Suprapubic skin (tissue), 4 donors: ENCODE measurements around the gene OVCH1. TPM values are rescaled to one million over a fixed set of nuclear protein-coding genes. Genes with fewer than 3 reads are reported as not detected.

Experiments
- DNase-seq, 2 donors: peaks; one replicate each; pipeline ENCODE4 v3.0.0-alpha.2; 2019; ENCODE audit warnings: low spot score in 2 of 2
- H3K27ac ChIP-seq: fragments of 200-600 bp; sonication (generic); one replicate; pipeline ENCODE4 v1.5.1; 2019
- H3K27me3 ChIP-seq: fragments of 200-600 bp; sonication (generic); one replicate; pipeline ENCODE4 v1.5.1; 2019
- H3K36me3 ChIP-seq: fragments of 200-600 bp; sonication (generic); one replicate; pipeline ENCODE4 v1.5.1; 2019
- H3K4me1 ChIP-seq: fragments of 200-600 bp; sonication (generic); one replicate; pipeline ENCODE4 v1.5.1; 2019
- H3K4me3 ChIP-seq: fragments of 200-600 bp; sonication (generic); one replicate; pipeline ENCODE4 v1.5.1; 2019; ENCODE audit warnings: mild to moderate bottlenecking
- H3K9me3 ChIP-seq: fragments of 200-600 bp; sonication (generic); one replicate; pipeline ENCODE4 v1.5.1; 2019
- EP300 ChIP-seq: sonication (generic); formaldehyde crosslinking; IDR thresholded peaks from one replicate; pipeline ENCODE4 v1.6.1; 2017; ENCODE audit warnings: antibody characterized with exemption
- POLR2A ChIP-seq, 2 donors: fragments of 450-650 bp; IDR thresholded peaks; one replicate each; pipeline ENCODE4 v1.6.1; 2017; ENCODE audit warnings: antibody characterized with exemption in 2 of 2, mild to moderate bottlenecking in 2 of 2, moderate library complexity in 2 of 2
- POLR2AphosphoS5 ChIP-seq, 3 donors: sonication (generic); formaldehyde crosslinking; IDR thresholded peaks; one replicate each; pipeline ENCODE4 v1.6.1; 2017; ENCODE audit warnings: antibody characterized with exemption in 3 of 3
- WGBS: methylation state at CpG from one replicate; pipeline ENCODE4 v1.1.5; 2018; 5-methylcytosine and 5-hydroxymethylcytosine counted together
- total RNA-seq, 4 donors: library from RNA; depleted of rRNA; stranded (reverse); fragments of >200 nt; gene quantifications; one replicate each; pipeline ENCODE4 v1.1.0, GENCODE V29; 2016
- TF ChIP-seq, protein P1 (sequence below), 2 donors: fragments of 200-600 bp in 1 of 2; fragments of 450-650 bp in 1 of 2; sonication (generic) in 1 of 2; IDR thresholded peaks; one replicate each; pipeline ENCODE4 v1.5.1; 2016 to 2019; ENCODE audit warnings: antibody characterized with exemption in 2 of 2, mild to moderate bottlenecking in 1 of 2, moderate library complexity in 1 of 2

The OVCH1 gene
- total RNA-seq, 4 donors from 2014 or later: 0.13 TPM; not detected in 3

GRCh38 chr12:29544428-29545101 is 47.1 kb upstream of the OVCH1 start:
- TF ChIP-seq EP300 (no peak), POLR2A (IDR thresholded peaks at IDR 0.05) (no peak), POLR2AphosphoS5 (IDR thresholded peaks at IDR 0.05) (no peak)
- TF ChIP-seq, protein P1, sequence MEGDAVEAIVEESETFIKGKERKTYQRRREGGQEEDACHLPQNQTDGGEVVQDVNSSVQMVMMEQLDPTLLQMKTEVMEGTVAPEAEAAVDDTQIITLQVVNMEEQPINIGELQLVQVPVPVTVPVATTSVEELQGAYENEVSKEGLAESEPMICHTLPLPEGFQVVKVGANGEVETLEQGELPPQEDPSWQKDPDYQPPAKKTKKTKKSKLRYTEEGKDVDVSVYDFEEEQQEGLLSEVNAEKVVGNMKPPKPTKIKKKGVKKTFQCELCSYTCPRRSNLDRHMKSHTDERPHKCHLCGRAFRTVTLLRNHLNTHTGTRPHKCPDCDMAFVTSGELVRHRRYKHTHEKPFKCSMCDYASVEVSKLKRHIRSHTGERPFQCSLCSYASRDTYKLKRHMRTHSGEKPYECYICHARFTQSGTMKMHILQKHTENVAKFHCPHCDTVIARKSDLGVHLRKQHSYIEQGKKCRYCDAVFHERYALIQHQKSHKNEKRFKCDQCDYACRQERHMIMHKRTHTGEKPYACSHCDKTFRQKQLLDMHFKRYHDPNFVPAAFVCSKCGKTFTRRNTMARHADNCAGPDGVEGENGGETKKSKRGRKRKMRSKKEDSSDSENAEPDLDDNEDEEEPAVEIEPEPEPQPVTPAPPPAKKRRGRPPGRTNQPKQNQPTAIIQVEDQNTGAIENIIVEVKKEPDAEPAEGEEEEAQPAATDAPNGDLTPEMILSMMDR (IDR thresholded peaks at IDR 0.05): no peak
- Histone ChIP-seq H3K36me3 (no peaks in the 10 kb centered on the region), H3K27ac (no peak overlapping the region), H3K4me1 (peaks cover 14% of the 10 kb centered on the region), H3K27me3 (no peaks in the 10 kb centered on the region), H3K9me3 (no peaks in the 10 kb centered on the region), H3K4me3 (no peak overlapping the region)
- no peak for DNase-seq
- 90% methylated on average over 6 of the region's 6 CpGs for WGBS

- TF ChIP-seq POLR2AphosphoS5 (IDR thresholded peaks at IDR 0.05) (no peak), EP300 (no peak), POLR2A (IDR thresholded peaks at IDR 0.05) (no peak)
- TF ChIP-seq, protein P1 (IDR thresholded peaks at IDR 0.05): no peak
- peak overlapping the region; percentile 59 for H3K27ac ChIP-seq
- H3K4me3 ChIP-seq: no peak overlapping the region
- WGBS: 42% methylated on average over 4 of the region's 4 CpGs
- H3K36me3 ChIP-seq: no peaks in the 10 kb centered on the region
- DNase-seq: no peak
- H3K4me1 ChIP-seq: peaks cover 11% of the 10 kb centered on the region
- H3K27me3 ChIP-seq: no peaks in the 10 kb centered on the region
- no peaks in the 10 kb centered on the region for H3K9me3 ChIP-seq
Observed at GRCh38 chr12:29543036-29543435, 45.5 kb upstream of the OVCH1 start.

DNA sequence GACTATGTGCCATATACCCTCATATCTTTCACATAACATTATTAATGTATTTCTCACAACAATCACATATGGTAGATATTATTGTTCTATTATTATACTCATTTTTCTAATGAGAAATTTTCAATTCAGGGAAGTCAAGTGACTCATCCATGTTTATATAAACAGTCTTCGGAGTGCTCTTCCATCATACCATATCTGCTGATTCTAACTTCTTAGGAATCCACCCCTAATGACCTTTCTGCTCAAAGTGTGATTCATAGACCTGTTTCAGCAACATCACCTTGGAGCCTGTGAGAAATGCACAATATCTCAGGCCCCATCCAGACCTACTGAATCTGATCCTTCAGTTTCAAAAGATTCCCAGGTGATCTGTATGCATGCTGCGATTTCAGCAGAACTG is 39.8 kb upstream of the OVCH1 start:
- Histone ChIP-seq H3K27me3 (no peaks in the 10 kb centered on the region), H3K4me3 (no peak overlapping the region), H3K4me1 (no peaks in the 10 kb centered on the region), H3K36me3 (no peaks in the 10 kb centered on the region), H3K27ac (no peak overlapping the region), H3K9me3 (no peaks in the 10 kb centered on the region)
- no peak for DNase-seq
- no peak for TF ChIP-seq POLR2AphosphoS5 (IDR thresholded peaks at IDR 0.05)
- no peak for TF ChIP-seq EP300
- no peak for TF ChIP-seq POLR2A (IDR thresholded peaks at IDR 0.05)
- TF ChIP-seq, protein P1 (IDR thresholded peaks at IDR 0.05): no peak
- 65% methylated on average over 2 of the region's 2 CpGs for WGBS

DNA sequence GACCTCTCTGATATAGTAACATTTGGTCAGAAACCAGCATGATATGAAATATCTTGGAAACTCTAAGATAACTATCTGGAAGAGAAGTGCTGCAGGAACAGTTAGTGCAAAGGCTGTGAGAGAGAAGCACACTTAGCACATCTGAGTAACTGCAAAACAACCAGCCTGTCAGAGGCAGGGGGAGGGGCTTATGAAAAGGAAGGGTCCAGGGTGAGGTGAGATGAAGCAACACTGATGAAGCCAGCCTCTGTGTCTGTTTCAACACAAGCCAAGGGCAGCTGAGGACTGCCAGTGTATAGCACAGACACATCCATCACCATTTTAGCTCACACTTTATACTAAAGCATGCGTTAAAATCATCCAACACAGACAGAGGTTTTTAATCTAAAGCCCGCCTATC is 37.4 kb upstream of the OVCH1 start:
- WGBS: 96% methylated on average over 2 of the region's 2 CpGs
- Histone ChIP-seq H3K27me3 (no peaks in the 10 kb centered on the region), H3K4me3 (no peak overlapping the region), H3K36me3 (no peaks in the 10 kb centered on the region), H3K4me1 (no peaks in the 10 kb centered on the region), H3K27ac (no peak overlapping the region), H3K9me3 (no peaks in the 10 kb centered on the region)
- no peak for DNase-seq
- TF ChIP-seq POLR2AphosphoS5 (IDR thresholded peaks at IDR 0.05) (no peak), POLR2A (IDR thresholded peaks at IDR 0.05) (no peak), EP300 (no peak)
- TF ChIP-seq, protein P1 (IDR thresholded peaks at IDR 0.05): no peak

GRCh38 chr12:29533815-29534489 is 36.5 kb upstream of the OVCH1 start:
- 43% methylated on average over 4 of the region's 4 CpGs for WGBS
- TF ChIP-seq, protein P1 (IDR thresholded peaks at IDR 0.05): no peak
- no peak for TF ChIP-seq POLR2A (IDR thresholded peaks at IDR 0.05)
- no peak for TF ChIP-seq POLR2AphosphoS5 (IDR thresholded peaks at IDR 0.05)
- TF ChIP-seq EP300: no peak
- DNase-seq: no peak

More at GRCh38 chr12:29533815-29534489, 36.5 kb upstream of the OVCH1 start:
- H3K9me3 ChIP-seq: no peaks in the 10 kb centered on the region
- no peaks in the 10 kb centered on the region for H3K4me1 ChIP-seq
- no peaks in the 10 kb centered on the region for H3K27me3 ChIP-seq
- H3K4me3 ChIP-seq: no peak overlapping the region
- H3K27ac ChIP-seq: no peak overlapping the region
- no peaks in the 10 kb centered on the region for H3K36me3 ChIP-seq
